Ishikawa (cell line): ENCODE data around the gene COG8.

ENCODE experiments used
- CEBPB ChIP-seq: IDR thresholded peaks from 2 replicates; pipeline ENCODE4 v1.6.1; 2012
- CREB1 ChIP-seq: IDR thresholded peaks from 2 replicates; pipeline ENCODE4 v1.6.1; 2012; ENCODE audit warnings: low read depth
- EGR1 ChIP-seq: IDR thresholded peaks from 2 replicates; pipeline ENCODE4 v1.6.1; 2012
- EP300 ChIP-seq: IDR thresholded peaks from 2 replicates; pipeline ENCODE4 v1.6.1; 2012; ENCODE audit warnings: borderline replicate concordance
- FOXM1 ChIP-seq: IDR thresholded peaks from 2 replicates; pipeline ENCODE4 v1.6.1; 2012; ENCODE audit warnings: low read depth, borderline replicate concordance
- NFIC ChIP-seq: IDR thresholded peaks from 2 replicates; pipeline ENCODE4 v1.6.1; 2012
- RAD21 ChIP-seq: IDR thresholded peaks from 2 replicates; pipeline ENCODE4 v1.6.1; 2012; ENCODE audit warnings: low read depth
- TAF1 ChIP-seq: IDR thresholded peaks from 2 replicates; pipeline ENCODE4 v1.6.1; 2012; ENCODE audit warnings: low read depth, mild to moderate bottlenecking
- TCF12 ChIP-seq: IDR thresholded peaks from 2 replicates; pipeline ENCODE4 v1.6.1; 2012; ENCODE audit warnings: low read depth
- TEAD4 ChIP-seq: IDR thresholded peaks from 2 replicates; pipeline ENCODE4 v1.6.1; 2012
- YY1 ChIP-seq: IDR thresholded peaks from 2 replicates; pipeline ENCODE4 v1.6.1; 2012; ENCODE audit warnings: low read depth
- ZBTB7A ChIP-seq: IDR thresholded peaks from 2 replicates; pipeline ENCODE4 v1.6.1; 2012; ENCODE audit warnings: low read depth
- TF ChIP-seq, protein P1 (sequence below): IDR thresholded peaks from 2 replicates; pipeline ENCODE4 v1.6.1; 2012
- TF ChIP-seq, protein P2 (sequence below): IDR thresholded peaks from 2 replicates; pipeline ENCODE4 v1.6.1; 2012
- TF ChIP-seq, protein P3 (sequence below): IDR thresholded peaks from 2 replicates; pipeline ENCODE4 v1.6.1; 2012; ENCODE audit warnings: low read depth, mild to moderate bottlenecking

The COG8 gene

GRCh38 chr16:69382421-69382820 lies 43.1 kb upstream of the COG8 start:
- TF ChIP-seq EP300 = no peak
- TF ChIP-seq NFIC = no peak
- TF ChIP-seq, protein P1, sequence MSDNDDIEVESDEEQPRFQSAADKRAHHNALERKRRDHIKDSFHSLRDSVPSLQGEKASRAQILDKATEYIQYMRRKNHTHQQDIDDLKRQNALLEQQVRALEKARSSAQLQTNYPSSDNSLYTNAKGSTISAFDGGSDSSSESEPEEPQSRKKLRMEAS = no peak
- TF ChIP-seq, protein P2, sequence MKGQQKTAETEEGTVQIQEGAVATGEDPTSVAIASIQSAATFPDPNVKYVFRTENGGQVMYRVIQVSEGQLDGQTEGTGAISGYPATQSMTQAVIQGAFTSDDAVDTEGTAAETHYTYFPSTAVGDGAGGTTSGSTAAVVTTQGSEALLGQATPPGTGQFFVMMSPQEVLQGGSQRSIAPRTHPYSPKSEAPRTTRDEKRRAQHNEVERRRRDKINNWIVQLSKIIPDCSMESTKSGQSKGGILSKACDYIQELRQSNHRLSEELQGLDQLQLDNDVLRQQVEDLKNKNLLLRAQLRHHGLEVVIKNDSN = no peak
- TF ChIP-seq FOXM1 = no peak
- no peak for TF ChIP-seq EGR1
- TF ChIP-seq CEBPB = no peak
- no peak for TF ChIP-seq TEAD4
- TF ChIP-seq TCF12 = no peak

DNA sequence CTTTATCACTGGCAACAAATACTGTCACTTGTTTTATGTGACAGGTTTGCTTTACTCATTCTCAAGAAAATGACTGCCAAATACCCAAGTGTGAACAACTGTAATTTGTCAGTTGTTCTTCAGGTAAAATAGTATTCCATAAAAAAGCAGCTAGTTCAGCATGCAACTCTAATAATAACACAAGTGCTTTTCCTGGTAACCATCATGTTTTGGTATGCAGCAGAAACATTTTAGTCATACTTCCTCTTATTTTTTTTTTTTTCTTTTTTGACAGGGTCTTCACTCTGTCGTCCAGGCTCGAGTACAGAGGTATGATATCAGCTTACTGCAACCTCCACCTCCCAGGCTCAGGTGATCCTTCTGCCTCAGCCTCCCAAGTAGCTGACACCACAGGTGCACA lies 41.9 kb upstream of the COG8 start:
- TF ChIP-seq CREB1 (no peak), ZBTB7A (no peak)

- TF ChIP-seq EGR1 (no peak), TCF12 (no peak), TAF1 (no peak), NFIC (no peak), RAD21 (no peak), EP300 (no peak), ZBTB7A (no peak), CREB1 (no peak), TEAD4 (no peak), YY1 (no peak), FOXM1 (no peak), CEBPB (no peak)
- TF ChIP-seq, protein P2 = no peak
- TF ChIP-seq, protein P1 = no peak
- TF ChIP-seq, protein P3, sequence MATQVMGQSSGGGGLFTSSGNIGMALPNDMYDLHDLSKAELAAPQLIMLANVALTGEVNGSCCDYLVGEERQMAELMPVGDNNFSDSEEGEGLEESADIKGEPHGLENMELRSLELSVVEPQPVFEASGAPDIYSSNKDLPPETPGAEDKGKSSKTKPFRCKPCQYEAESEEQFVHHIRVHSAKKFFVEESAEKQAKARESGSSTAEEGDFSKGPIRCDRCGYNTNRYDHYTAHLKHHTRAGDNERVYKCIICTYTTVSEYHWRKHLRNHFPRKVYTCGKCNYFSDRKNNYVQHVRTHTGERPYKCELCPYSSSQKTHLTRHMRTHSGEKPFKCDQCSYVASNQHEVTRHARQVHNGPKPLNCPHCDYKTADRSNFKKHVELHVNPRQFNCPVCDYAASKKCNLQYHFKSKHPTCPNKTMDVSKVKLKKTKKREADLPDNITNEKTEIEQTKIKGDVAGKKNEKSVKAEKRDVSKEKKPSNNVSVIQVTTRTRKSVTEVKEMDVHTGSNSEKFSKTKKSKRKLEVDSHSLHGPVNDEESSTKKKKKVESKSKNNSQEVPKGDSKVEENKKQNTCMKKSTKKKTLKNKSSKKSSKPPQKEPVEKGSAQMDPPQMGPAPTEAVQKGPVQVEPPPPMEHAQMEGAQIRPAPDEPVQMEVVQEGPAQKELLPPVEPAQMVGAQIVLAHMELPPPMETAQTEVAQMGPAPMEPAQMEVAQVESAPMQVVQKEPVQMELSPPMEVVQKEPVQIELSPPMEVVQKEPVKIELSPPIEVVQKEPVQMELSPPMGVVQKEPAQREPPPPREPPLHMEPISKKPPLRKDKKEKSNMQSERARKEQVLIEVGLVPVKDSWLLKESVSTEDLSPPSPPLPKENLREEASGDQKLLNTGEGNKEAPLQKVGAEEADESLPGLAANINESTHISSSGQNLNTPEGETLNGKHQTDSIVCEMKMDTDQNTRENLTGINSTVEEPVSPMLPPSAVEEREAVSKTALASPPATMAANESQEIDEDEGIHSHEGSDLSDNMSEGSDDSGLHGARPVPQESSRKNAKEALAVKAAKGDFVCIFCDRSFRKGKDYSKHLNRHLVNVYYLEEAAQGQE = no peak
These were observed 39.4 kb upstream of the COG8 start for GRCh38 chr16:69378760-69379159.

GRCh38 chr16:69378036-69378435 lies 38.7 kb upstream of the COG8 start:
- TF ChIP-seq EGR1 = no peak
- no peak for TF ChIP-seq TEAD4
- no peak for TF ChIP-seq CEBPB
- TF ChIP-seq TAF1 = no peak
- no peak for TF ChIP-seq NFIC
- no peak for TF ChIP-seq FOXM1
- no peak for TF ChIP-seq EP300
- no peak for TF ChIP-seq ZBTB7A
- TF ChIP-seq, protein P2 = no peak
- no peak for TF ChIP-seq YY1
- TF ChIP-seq RAD21 = no peak
- TF ChIP-seq TCF12 = no peak
- TF ChIP-seq, protein P1 = no peak
- no peak for TF ChIP-seq CREB1
- TF ChIP-seq, protein P3 = no peak

DNA sequence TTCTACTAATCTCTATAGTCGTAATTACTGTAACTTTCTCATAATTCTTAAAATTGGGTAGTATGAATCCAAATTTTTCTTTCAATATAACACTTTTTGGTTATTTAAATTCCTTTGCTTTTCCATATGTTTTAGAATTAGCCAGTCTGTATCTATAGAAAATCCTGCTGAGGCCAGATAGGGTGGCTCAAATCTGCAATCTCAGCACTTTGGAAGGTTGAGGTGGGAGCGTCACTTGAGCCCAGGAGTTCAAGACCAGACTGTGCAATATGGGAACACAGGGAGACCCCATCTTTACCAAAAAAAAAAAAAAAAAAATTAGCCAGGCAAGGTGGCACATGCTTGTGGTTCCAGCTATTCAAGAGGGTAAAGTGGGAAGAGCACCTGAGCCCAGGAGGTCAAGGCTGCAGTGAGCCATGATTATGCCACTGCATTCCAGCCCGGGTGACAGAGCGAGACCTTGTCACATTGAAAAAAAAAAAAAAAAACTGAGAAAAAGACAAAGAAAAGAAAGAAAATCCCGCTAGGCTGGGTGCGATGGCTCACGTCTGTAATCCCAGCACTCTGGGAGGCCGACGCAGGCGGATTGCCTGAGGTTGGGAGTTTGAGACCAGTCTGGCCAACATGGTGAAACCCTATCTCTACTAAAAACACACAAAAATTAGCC lies 37.2 kb upstream of the COG8 start:
- TF ChIP-seq, protein P1 = no peak
- TF ChIP-seq TEAD4 (no peak), TAF1 (no peak), CREB1 (no peak), RAD21 (no peak), NFIC (no peak), ZBTB7A (no peak), EP300 (no peak), CEBPB (no peak), EGR1 (no peak), YY1 (no peak), FOXM1 (no peak), TCF12 (no peak)
- TF ChIP-seq, protein P2 = no peak
- TF ChIP-seq, protein P3 = no peak
